ENCODE measurements around the gene EBF3.

The EBF3 gene

DNA sequence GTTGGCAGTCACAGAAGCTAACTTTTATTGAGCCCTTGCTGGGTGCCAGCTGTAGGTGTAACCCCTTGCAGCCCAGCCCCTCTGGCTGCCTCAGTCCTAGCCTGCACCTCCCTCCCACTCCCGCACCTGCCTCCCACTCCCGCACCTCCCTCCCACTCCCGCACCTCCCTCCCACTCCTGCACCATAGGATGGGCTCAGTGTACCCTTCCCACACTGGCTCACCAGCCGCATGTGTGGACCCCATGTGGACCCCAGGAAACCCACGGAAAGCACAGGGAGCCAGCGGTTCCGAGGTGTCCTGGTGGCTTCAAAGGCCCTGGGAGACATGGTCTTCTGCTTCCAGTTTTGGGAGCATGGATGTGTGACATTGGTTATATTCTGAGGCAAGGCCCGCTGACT lies 132.9 kb downstream of the EBF3 start:
- no peak for DNase-seq

DNA sequence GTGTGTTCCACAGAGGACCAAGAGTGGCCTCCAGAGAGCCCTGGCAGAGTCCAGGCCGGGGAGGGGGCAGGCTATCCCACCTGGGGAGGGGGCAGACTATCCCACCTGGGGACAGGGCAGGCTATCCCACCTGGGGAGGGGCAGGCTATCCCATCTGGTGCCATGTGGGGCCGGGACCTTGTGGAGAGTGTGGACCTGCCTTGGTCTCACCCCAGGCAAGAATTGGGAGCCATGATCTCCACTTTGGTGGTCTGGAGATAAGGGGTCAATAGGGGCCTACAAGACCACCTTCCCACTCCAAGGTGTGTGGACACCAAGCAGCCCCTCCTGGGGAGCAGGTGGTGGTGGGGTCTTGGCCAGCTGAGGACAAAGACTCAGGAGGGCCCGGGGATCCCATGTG lies 138.2 kb downstream of the EBF3 start:
- no peak for DNase-seq

DNA sequence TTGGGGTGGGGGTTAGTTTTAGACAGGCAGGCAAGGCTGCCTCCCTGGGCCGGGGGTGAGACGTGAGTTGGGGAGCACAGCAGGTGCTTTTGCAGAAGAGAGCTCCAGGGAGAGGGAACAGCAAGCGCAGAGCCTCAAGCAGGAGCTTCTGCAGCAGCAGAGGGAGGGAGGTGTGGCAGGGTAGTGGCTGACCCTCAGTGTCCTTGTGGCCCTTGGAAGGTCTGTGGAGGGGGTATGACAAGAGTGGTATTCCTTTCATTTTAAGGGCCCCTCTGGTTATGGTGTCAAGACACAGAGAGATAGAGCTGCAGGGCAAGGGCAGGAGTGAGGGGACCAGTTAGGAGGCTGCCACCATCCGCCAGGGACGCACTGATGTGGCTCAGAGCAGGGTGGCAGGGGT lies 138.9 kb downstream of the EBF3 start:
- DNase-seq = no peak

DNA sequence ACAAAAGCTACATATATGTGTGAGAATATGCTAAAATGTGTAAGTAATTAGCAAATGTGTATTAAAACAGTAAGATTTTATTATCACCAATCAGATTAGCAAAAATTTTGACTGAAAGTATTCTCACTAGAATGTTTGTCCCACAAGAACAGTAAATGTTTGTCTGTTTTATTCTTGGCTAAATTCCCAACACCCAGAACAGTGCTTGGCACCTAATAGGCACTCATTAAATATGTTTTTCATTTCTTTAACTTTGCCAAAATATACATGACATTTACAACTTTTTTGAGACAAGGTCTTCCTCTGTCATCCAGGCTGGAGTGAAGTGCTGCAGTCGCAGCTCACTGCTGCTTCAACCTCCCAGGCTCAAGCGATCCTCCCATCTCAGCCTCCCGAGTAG lies 143.6 kb downstream of the EBF3 start:
- DNase-seq = no peak

DNA sequence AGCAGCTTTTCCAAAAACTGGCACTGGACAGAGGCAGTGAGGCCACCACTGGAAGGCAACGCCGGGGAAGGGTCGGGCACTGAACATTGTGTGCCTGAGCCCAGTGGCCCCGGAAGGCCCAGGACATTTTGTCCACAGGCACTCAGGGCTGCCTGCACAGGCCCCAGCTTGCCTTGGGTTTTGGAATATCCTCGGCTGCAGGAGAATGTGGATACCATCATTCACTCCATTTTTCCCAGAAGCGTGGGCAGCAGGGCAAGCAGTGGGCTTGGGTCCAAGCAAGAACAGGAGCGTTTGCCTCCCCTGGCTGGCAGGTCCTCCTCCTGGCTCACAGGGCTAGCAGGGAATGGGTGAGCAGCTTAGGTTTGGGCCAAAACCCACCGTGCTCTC lies 147.4 kb downstream of the EBF3 start:
- DNase-seq = no peak

DNA sequence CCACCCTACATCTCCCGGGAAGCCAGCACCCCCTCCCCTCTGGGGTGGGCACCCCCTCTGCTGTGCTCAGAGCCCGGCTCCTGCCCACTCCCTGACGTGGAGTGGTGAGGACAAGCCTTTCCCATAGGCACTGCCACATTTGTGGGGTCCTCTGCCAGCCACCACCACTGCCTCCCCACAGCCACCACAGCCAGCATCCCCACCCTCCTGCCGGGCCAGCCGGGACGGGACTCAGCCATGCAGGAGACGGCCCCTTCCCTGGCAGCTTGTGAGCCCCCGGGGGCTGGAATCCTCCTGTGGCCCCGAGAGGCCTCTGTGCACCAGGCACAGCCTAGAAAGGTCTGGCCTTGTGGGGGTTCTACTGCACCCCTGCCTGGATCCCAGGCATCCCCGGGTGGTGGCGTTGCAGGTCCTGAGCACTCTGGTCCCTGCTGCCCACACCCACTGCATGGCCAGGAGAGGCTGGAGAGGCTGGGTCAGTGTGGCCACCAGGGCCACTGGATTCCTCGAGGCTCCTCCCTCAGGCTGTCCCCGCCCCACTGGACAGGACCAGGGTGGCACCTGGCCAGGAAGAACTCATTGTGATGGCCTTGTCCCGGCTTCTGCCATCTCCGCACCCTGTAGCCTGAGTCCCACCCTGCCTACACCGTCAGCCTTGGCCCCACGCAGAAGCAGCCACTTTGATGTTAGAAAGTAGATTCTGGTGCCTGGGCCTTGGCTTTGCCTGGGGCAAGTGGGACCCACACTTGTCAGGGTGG lies 148.0 kb downstream of the EBF3 start:
- DNase-seq = no peak

DNA sequence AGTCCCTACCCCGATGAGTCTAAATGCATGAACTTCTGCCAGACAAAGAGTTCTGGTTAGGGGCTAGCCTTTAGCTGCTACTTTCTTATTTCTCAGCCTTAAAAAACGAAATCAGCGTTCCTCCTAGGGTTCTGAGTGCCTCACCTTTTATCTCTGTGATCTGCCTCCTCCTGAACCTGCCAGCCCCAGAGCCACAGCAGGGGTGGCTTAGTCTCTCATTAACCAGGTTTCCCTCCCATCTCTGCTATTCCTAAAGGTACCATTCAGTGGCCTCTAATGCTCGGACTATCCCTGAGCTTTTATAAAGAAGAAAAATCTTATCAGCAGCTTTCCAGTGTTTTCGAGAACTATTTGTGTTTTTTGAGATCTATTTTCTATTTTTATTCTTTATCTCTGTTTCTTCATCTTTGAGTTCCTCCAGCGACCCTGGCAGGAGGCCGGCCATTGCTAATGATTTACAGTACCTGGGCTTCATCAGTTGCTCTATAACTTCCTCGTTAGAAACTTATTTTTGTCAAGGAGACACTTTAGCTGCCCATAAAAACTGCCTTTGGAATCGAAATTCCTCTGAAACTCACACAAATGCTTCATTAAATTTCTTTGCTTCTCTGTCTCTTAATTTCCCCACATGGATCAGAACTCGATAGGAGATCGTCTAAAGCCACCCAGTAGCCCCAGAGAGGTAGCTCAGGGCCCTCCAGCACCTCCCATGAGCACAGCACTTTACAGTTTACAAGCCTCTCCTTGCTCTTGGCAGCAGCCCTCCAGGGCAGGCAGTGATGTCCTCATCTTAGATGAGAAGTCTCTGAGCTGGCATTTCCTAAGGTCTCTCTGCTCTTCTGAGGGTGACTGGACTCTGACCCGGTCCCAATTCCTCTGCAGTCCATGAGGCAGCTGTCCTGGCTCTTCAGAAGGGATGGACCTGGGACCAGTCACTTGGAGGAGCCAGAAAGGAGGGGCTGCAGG lies 149.1 kb downstream of the EBF3 start:
- DNase-seq = no peak

DNA sequence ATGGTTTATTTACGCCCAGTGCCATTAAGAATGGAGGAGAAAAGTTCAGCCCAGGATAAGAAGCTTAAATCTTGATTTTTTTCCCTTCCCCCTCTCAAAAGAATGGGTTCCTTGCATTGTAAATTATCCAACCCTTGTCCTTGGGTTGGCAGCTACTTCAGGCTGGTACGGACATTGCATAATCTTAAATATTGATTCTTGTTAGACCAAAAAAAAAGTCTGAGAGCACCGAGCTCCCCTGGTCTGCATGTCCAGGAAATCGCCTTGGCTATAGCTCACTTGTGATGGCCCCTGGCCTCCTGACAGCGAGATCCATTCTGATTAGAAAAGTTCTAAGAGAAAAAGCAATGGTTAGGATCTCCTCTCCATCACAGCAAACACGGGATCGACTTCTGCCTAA lies 151.7 kb downstream of the EBF3 start:
- no peak for DNase-seq

DNA sequence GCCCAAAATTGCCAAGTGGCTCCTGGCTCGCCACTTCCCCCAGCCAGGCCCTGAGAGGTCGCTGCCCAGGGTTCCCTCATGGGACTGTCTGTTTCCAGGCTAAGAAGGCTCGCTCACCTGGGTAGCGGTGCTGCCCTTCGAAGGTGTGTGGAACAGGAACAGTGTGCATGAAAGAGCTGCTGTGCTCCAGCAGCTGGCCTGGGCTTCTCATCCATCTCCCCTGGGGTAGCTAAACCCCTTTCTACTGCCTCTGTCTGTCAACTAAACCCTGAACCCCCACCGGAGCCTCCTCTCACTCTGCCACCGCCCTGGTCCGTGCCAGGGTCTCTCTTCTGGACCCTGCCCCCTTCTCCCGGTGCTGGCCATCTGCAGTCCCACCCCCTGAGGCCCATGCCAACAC lies 152.9 kb downstream of the EBF3 start:
- no peak for DNase-seq

DNA sequence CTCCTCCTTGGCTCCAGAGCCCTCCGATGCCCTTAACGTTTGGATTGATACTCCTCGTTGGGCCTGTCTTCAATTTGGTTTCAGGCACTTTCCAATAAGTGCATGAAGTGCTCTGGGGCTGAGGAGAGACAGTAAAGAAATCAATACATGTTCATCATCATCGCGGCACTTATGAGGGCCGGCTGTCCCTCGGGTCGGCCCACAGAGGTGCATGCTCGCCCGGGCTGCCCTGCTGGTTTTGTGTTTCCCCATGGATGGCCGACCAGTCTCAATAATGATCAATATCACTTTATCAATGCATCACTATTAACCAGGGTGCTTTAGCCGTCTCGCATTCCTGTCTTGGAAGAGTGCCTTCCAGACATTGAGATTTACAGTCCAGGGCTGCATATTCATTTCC lies 154.2 kb downstream of the EBF3 start:
- DNase-seq = no peak

DNA sequence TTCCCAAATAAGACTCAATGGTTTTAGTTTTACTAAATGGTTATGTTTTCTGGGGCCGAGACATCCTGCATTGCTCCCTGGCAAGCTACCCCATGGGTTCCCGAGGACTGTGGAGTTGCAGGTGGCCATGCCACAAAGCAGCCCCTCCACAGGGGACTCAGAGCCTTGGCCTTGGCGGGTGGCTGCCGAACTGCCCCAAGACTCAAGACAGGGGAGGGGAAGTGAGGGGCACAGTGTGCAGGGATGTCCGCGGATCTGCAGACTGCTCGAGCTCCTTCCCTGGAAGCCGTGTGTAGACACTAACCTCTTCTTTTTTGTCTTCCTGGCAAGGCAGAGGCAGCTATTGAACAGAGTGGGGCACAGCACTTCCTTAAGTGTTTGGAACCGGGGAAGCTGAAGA lies 154.6 kb downstream of the EBF3 start:
- DNase-seq = no peak

DNA sequence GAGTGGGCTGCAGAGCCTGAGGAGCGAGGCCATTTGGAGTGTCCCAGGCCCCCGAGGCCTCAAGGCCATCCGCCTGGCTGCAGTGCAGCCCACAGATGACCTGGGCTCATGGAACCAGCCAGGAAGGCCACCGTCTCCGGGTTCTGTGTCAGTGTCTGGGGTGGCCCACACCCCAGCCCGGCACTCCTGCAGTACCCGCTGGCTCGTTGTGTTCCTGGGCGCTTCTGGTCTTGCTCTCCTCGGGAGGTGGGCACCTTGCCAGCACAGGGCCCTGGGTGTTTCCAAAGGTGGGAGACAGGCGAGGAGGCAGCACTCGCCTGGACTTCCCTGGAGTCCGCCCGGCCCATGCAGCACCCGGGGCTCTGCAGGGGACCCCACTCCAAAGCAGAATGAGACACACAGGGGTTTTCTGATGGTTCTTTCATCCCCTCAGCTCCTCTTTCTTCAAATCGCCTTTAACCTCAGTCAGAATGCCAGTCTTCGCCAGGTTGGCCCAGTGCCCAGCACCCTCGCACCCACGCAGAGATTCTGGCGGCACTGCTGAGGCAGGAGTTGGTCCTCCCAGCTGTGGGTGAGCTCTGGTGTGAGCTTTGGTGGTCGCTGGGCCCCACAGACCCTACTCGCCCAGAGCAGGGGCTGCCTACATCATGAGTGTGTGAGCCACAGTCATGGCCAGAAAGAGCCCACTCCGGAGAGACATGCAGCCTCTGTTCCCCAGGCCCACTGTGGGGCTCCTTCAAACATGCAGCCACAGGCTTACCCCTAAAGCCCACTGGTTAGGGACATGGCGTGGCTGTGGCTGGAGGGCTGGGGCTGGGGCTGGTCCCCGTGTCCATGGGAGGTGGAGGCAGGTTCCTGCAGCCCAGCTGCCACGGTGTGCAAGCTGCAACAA lies 155.7 kb downstream of the EBF3 start:
- DNase-seq = no peak

DNA sequence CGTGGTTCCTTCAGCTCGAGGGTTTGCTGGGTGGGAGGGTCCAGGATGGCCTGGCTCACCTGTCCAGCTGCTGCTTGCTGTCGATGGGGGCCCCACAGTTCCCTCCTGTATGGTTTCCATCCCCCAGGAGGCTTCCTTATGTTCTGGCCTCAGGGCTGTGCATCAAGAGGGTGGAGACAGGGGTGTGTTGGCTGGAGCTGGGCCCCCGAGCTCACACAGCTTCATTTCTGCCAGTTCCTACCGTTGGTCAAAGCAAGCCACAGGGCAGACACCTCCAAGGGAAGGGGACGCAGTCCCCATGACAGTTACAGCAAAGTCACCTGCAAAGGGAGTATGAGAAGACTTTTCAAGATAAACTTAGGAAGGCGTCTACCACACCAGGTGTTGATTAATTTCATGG lies 156.9 kb downstream of the EBF3 start:
- DNase-seq = no peak

DNA sequence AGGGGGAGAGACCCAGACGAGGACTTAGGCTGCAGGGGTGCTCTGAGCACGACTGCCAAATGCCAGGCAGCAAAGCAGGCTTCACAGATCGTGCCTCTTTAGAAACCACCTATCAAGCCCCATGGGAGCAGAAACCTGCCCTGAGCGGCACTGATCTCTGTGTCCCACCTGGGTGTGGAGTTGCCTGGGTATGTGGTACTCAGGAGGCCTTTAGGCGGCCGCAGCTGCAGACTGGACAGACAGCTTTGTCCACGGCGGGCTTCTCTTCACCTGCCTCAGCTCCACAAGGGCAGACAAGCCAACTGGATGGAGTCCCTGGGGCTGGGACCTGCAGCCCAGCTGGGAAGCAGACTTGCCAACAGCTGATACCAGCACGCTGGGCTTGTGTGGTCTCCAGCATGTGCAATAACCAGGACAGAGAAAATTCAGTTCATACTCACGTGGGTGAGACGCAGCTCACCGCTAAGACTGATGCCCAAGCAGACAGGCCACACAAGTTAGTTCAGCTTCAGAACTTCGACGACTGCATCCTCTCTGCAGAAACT lies 163.2 kb downstream of the EBF3 start:
- DNase-seq = no peak

DNA sequence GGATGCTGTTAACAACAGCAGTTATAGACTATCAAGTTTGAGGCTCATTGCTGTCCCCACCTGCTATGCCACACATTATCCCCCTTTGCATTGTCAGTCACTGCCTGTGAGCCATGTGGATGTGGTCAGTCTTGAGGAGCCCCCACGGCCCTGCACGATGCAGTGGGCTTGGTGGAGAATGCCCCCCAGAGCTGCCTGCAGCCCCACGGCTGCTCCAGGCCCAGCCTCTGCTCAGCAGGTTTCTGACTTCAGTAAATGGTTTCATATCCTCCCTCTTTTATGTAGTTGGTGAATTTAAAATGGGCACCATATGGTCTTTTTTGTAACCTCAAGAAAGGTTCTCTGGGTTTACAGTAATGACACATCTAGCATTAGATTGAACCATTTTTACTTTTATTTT lies 164.1 kb downstream of the EBF3 start:
- DNase-seq = no peak

DNA sequence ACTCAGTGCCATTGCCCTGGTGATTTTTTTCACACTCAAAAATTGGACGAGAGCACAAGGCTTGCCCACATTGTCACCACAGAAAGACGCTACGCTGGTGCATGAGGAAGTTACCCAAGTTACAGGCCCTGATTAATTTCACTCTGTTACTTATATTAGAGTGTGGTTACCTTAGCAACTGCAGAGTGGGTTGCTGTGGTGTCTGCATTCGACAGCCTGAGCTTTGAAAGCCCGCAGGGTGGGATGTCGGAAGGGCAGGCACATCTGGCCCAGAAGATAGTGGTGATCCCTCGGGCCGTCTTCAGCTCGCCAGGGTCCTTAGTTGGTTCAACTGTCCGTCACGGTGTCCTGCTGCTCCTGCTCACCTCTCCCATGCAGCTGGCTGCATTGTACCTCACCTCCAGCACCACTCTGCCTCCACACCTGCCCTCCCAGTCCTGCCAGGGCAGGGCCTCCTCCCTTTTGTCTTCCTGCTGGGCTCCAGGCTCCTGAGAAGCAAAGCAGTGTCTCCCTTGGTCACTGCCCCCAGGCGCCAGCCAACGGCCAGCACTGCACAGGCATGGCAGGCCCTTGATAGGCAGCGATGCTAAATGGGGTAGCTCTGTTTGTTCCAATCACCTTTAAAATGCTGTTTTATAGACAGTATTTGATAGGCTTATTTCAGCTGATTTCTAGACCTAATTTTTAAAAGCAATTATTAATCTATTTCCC lies 167.2 kb downstream of the EBF3 start:
- DNase-seq = no peak

DNA sequence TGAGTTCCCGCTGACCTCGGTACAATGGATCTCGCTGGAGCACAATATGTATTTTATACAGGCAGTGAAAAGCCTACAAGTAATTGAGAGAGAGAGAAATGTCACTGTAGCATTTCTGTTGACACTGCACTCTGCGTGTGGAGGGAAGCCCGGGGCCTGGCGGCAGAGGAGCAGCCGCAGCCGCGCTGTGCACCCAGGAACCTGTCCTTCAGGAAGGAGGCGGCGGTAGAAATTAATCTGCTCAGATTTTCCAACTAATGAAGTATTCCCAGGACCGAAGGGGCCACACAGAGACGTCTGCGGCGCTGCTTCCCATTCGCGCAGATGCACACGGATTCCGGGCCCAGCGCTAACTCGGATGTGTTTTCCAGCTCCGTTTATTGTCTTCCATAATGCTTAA lies 170.1 kb downstream of the EBF3 start:
- no peak for DNase-seq

DNA sequence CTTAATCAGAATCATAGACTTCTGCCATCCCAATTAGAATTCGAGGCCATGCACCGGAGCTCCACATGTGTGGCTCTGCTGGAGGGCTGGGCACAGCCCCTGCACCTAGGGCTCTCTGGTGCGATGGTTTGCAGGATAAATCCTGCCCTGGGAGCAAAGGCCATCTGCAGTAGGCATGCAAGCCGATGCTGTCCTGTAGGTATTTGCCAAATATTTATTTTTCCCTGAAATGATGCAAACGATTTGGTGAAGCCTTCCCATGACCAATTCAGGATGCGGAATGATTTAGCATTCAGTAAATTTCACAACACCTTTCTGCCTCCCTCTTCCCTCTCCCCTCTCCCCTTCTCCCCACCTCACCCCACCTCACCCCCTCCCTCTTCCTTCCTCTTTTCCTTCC lies 170.6 kb downstream of the EBF3 start:
- DNase-seq = no peak

DNA sequence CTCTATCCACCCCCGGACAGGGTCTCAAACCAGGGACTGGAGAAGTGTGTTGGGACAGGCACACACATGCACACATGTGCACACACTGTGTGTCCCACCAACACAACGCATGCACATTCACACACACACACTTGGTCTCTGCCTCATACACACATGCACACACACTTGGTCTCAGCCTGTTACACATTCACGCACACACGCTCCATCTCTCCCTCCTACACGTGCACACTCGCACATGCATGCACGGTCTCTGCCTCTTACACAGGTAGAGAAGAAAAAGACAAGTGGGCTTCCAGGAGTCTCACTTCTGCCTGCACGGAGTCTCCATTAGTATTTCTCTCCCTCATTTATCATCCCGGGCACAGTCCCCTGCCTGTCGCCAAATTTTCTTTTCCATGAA lies 171.2 kb downstream of the EBF3 start:
- DNase-seq = no peak

DNA sequence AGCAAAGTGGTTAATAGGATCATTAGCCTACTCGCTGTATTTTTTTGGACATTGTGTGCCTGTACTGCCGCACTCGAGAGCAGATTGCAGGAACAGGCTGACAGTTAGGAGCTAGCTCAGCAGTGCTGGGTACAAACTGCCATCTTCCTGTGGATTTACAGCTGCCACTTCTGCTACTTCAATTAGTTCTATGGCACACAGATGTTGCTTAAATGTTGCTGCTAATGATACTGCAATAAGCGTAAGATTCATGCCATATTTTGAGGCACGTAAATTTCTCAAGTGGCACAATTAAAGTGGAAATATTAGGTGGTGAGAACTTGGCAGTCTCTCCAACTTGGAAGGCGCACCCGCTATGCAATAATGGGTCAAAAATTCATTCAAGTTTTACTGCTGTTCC lies 171.9 kb downstream of the EBF3 start:
- no peak for DNase-seq

DNA sequence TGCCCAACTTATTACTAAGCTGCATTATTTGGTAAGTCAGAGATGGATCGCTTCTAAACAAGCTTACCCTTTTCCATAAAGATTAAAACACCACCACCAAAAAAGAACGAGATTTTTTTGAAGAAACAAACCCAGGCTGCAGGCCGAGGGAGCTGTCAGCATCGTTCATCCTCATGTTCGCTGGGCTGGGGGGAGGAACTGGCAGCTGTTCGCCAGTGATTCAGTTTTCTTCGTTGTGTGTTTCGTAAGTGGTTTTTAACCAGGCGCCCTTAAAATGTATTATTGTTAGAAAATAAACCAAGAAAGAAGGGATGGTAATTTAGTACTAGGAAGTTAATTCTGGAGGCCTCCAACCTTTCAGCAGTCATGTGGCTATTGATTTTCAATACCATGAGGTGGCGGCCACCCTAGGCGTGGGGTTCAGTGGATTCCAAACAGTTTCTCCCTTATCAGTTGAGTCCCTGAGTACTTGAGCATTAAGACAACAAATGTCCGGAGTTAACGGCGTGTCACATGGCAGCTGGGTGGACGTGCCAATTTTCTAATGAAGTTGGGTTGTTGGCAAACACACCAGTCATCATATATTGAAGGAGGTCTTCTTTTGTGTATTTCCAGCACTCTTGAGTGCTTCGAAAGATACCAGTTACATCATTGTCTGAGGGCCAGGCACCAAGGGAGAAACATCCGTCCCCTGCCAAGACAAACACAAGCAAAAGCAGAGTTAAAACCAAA lies 173.2 kb downstream of the EBF3 start:
- no peak for DNase-seq

DNA sequence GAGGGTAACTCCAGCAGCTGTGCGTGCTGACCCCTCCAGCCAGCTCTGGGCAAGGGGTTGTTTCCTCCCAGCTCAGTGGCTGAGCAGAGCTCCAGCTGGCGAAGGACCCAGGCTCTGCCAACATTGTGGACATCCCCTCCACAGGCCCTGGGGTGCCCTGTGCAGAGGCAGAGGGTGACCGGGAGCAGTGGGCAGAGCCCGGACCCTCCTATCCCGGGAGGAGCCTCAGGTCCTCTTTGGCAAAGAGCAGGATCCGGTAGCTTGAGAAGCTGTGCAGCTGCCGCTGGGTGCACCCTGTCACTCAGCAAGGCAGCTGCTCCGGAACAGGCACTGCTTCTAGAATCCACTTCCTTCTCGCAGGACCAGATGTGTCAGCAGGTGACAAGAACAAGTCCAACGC lies 175.9 kb downstream of the EBF3 start:
- DNase-seq = no peak

Data from stimulated activated CD4-positive, alpha-beta T cell treated with anti-CD3 and anti-CD28 coated beads, Interleukin-2, amount 100 ng/mL, for 24 hours (primary cell).